Activated T-cell treated with anti-CD3 and anti-CD28 coated beads for 48 hours (primary cell): ENCODE results near the gene SEC31A.
"Not testable (repeated sequence)": the region's sequence is repeated elsewhere in the genome, so short reads cannot be mapped to it uniquely, and the experiment has no call there.

ENCODE experiments used
- DNase-seq: peaks from one replicate; pipeline ENCODE4 v3.0.0-alpha.2; 2020; ENCODE audit warnings: low read depth

Gene SEC31A

GRCh38 chr4:82839624-82840023 lies 51.3 kb downstream of the SEC31A start:
- no peak for DNase-seq

DNA sequence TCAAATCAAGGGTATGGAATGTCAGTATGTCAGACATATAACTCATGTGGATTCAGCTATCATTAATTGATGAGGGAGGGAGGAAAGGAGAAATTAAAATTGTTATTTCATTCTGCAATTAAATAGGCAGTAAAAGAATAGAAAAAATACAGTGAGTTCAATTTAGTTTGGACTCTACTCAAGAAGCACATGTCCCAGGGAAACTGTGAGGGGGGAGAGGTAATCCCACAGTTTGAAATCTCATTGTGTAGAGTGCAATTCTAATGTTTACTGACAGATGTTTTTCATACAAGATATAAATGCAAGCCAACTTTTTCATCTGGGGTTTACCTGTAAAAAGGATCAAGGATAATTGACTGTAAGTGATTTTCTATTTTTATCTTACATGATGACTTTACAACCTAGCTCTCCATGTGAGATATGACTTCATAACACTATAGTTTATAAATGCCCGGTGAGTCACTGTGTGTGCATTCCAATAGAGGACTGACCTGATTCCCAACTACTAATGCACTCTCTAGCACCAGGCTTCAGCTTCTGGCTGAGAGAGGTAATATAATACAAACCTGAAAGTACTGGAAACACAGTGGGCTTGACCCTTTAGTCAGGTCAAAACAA lies 57.1 kb downstream of the SEC31A start:
- DNase-seq = no peak

GRCh38 chr4:82833060-82833459 lies 57.9 kb downstream of the SEC31A start:
- not testable (repeated sequence) for DNase-seq

- DNase-seq = no peak
Measured at GRCh38 chr4:82825425-82825824, 65.5 kb downstream of the SEC31A start.

GRCh38 chr4:82823062-82823461 lies 67.9 kb downstream of the SEC31A start:
- DNase-seq = no peak

DNA sequence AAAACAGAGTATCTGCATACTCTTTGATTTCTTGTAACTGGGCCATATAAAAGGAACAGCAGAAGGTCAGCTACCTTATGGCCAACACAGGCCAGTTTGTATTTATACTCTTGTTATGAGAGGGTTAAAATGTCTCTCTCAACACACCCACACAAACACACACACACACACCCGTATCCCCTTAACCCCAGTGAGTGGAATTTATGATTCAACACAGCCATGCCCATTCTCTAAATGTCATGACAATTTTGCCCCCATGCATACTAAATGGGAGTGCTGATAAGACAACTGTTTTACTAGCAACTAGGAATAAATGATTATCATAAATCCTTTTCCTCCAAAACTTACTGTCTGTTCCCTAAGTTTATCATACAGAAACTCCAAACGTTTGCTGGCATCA lies 70.3 kb downstream of the SEC31A start:
- no peak for DNase-seq

DNA sequence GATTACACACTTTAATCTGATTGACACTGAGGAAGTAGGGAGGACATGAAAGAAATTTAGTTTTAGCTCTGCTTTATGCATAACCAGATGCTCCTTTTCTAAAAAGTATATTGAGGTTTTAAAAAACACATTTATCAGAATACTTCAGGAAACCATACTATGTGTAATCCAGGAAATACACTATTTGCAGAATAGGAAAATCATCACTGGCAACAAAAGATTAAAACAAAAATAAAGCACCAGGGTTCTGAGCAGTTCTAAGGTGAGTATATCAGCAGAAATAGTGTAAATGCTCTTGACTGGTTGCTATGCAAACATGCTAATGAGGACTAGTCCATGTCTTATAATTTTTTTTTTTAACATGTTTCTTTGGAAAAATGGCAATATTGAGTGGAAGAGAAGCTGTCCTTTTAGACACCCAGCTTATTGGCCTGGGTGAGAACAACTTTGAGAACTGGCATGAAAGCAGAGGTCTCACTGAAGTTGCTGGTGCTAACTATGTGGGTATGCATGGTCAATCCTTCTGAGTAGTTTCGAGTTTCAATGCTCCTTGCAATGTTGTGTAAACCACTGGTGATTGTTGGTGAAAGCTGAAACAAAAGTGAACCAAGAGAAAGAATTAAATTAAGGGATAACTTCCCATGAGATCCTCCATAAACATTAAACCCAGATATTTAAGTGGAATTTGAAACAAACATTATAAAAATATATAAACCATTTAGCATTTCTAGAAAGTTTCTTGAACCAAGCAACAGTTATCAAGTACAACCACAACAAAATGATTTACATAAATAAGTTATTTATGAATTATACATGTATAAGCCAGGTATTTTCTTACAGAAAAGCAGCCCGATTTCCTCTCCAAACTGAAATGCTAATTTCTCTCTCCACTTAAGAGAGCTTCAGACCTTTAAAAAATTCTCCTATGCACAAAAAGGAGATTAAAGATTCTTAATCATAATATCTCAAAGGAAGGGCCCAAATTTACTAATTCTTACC lies 72.0 kb downstream of the SEC31A start:
- no peak for DNase-seq

- DNase-seq = not testable (repeated sequence)
Measured at GRCh38 chr4:82816874-82817273, 74.1 kb downstream of the SEC31A start.

DNA sequence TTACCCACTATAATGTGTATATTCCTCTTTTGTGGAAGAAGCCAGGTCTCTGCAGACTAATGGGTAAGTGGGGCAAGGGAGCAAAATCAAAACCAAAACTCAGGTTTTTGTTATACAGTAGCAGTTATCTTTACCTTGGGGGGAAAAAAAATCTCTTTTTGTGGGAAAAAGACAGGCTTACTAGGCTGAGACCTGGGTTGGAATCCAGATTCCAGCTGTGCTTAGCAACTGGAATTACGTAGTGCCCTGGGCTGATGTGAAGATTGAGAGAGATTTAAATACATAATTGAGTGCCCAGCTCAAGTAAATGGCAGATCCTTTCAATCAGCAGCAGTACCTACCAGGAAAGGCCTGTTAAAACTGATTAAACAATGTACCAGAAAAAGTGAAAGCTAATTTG lies 76.9 kb downstream of the SEC31A start:
- DNase-seq = no peak

DNA sequence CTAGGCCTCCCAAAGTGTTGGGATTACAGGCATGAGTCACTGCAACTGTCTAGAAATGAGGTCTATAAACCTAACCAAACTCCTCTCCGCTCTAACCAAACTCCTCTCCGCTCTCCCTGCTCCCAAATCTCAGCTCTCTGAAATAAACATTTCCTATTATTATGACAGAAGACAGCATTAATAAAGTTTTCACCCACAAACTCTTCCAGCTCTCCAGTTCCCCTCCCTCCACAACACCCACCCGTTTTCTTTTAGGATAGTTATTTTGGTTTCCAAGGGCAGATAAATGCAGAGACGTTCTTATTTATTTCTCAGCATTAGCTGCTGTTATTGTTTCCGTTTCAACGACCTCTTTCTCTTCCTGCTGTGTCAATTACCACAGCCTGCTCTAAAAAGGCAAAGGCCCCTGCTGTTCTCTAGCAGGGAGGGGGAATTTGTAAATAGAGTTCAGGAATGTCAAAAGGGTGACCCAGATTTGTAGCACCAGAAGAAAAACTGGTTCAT lies 79.1 kb downstream of the SEC31A start:
- no peak for DNase-seq

DNA sequence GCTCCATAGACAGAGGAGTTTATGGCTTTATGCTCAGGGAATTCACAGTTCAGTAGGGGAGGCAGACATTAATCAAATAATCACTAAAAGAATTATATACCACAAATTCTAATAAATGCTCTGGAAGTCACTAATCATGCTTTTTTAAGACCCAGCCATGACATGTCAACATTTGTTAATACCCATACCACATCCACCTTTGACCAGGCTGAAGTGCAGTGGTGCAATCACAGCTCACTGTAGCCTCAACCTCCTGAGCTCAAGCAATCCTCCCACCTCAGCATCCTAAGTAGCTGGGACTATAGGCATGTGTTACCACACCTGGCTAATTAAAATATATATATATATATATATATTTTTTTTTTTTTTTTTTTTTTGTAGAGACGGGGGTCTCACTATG lies 79.6 kb downstream of the SEC31A start:
- no peak for DNase-seq

GRCh38 chr4:82810176-82810575 lies 80.8 kb downstream of the SEC31A start:
- DNase-seq = no peak

GRCh38 chr4:82809619-82810018 lies 81.3 kb downstream of the SEC31A start:
- DNase-seq = no peak

DNA sequence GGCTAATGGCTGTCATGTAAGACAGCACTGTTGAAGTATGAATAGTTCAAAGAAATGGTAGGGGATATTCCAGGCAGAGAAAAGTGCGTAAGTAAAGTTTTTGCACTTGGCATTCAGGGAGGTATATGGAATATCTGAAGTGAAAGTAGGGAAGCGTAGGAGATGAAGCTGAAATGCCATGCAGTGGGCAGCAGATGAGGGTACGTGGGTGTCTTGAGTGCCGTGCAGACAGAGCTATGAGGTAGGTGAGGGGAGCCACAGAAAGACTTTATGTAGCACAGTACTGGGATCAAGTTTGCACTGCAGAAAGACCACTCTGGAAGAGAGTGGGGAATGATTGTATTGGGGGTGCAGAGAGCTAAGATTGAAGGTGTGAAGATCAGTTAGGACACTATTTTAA lies 87.2 kb downstream of the SEC31A start:
- DNase-seq = no peak

GRCh38 chr4:82802911-82803310 lies 88.0 kb downstream of the SEC31A start:
- no peak for DNase-seq

GRCh38 chr4:82801910-82802521 lies 88.9 kb downstream of the SEC31A start:
- DNase-seq = no peak

DNA sequence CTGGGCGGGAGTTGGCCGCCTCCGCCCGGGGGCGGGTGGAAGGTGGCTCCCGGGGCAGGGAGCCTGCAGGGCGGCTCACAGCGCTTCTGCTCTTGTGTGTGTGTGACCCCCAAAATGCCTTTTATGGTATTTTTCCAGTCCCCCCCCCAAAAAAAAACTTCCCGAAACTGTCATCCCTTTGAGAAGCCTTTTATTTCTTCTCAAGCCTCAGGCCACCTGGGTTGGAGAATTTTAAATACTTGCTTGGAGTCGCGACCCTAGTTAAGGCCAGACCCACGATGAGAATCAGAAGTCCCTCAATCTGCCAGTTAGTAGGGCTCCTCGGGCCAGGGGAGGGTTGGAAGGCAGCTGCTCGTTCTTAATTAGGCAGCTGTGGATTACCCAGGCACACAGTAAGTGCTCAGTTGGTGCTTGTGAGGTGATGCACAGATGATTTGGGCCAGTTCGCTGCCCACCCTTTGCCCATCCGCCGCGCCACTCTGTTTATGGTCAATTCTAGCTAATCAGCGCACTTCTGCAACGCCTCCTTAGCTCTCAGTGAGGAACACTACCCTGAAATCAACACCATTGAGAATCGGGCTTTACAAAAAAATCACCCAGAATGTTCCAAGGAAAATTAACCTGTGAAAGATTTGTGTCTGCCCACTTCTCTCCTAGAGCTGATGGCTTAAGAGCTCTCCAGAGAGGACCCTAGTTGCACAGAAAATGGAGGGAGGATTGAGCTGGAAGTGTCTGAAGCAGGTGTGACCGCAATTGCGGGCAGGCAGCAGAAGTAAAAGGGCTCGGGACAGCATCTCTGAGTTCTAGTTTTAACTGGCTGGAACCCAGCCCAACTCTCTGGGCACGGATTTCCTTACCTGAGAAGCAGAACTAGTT lies 91.7 kb downstream of the SEC31A start:
- DNase-seq = no peak

DNA sequence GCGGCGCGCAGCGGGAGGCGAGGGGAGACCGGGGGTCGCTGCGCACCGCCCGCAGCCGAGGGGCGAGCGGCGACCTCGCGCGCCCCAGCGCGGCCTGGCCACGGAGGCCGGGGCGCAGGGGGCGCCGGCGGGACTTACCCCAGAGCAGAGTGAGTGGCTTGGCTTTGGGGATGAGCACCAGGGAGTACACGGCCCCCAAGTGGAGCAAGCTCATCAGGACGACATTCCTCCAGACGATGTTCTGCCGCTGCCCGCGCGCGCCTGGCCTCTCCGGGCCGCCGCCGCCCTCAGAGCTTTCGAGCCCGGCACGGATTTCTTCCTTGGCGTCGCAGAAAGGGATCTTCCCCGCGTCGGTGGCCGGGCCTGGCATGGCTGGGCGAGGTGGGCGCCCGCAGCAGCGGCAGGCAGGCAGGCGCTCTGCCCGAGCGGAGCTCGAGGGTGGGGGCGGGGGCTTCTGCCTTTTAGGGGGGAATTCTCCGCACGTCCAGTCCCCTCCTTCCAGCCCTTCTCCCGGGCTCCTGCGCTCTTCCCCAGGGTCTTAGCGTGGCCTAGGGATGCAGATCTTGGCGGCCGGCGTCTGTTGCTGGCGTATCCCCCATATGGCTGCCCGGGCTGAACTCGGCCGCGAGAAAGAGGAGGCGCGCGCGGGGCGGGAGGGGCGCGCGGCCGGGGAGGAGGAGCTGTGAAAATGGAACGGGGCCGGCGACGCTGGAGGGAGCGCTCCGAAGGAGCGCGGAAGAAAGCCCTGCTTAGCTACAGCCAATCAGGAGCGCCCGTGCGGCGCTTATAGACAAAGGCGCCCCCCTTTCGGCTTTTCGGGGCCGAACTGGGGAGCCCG lies 92.6 kb downstream of the SEC31A start, which contains the start of gene SCD5:
TSS of gene SCD5 (minus strand) at position 629 of the 838 bp plus-strand sequence. CDS start at position 370, 259 bp downstream.
- DNase-seq = peak; percentile 55

- no peak for DNase-seq
Measured at GRCh38 chr4:82797405-82798111, 93.4 kb downstream of the SEC31A start.

GRCh38 chr4:82797040-82797404 lies 93.9 kb downstream of the SEC31A start:
- no peak for DNase-seq
